Activated CD4-positive, alpha-beta T cell treated with anti-CD3 and anti-CD28 coated beads, Interleukin-2, Interleukin-6, amounts not matched to agents 100 ng/mL and 50 ng/mL, durations not matched to agents 16 hours and 8 hours (primary cell): Measurements from ENCODE around the gene PRMT7.

Experiments used
- DNase-seq: peaks from one replicate; pipeline ENCODE4 v3.0.0-alpha.2; 2020

Gene PRMT7, protein sequence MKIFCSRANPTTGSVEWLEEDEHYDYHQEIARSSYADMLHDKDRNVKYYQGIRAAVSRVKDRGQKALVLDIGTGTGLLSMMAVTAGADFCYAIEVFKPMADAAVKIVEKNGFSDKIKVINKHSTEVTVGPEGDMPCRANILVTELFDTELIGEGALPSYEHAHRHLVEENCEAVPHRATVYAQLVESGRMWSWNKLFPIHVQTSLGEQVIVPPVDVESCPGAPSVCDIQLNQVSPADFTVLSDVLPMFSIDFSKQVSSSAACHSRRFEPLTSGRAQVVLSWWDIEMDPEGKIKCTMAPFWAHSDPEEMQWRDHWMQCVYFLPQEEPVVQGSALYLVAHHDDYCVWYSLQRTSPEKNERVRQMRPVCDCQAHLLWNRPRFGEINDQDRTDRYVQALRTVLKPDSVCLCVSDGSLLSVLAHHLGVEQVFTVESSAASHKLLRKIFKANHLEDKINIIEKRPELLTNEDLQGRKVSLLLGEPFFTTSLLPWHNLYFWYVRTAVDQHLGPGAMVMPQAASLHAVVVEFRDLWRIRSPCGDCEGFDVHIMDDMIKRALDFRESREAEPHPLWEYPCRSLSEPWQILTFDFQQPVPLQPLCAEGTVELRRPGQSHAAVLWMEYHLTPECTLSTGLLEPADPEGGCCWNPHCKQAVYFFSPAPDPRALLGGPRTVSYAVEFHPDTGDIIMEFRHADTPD

DNA sequence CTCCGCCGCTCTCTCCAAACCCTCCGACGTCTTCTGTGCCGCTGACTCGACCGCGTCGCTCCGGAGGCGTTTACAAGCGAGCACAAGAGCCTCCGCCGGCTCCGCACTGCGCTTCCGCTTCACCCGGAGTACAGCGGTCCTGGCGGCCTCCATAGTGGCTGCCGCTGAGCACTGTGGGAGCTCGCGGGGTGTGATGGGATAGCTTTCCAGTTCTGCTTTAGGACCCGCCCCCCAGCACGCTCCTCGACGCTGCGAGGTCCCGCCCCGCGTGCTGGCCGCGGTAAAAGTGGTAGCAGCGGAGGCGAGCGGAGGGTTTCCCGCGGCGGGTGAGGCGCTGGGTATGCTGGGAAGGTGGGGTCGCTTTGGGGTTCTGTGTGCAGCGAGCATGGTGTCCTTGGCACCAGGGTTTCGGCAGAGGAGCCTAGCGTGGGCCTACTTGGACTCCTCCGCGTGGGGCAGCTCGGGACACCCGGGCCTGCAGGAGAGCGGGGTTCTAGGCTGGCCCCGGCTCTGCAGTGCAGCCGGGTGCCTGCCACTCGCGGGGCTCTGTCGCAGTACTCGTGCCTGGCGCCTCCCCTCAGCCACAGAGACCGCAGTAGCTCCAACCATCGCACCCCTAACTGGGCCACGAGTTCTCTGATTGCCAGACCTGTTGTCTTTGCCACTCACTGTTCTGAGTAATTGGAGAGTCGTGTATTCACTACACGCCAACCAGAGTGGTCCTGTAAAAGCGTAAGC is at the start of gene PRMT7, which contains the start of gene SLC7A6OS:
TSS of gene PRMT7 (plus strand) at position 246 of the 738 bp plus-strand sequence. CDS start 4,961 bp downstream, outside the sequence.
TSS of gene SLC7A6OS (minus strand) at position 173 of the 738 bp plus-strand sequence. CDS start at position 153, 20 bp downstream.
- DNase-seq = peak; percentile 95

DNA sequence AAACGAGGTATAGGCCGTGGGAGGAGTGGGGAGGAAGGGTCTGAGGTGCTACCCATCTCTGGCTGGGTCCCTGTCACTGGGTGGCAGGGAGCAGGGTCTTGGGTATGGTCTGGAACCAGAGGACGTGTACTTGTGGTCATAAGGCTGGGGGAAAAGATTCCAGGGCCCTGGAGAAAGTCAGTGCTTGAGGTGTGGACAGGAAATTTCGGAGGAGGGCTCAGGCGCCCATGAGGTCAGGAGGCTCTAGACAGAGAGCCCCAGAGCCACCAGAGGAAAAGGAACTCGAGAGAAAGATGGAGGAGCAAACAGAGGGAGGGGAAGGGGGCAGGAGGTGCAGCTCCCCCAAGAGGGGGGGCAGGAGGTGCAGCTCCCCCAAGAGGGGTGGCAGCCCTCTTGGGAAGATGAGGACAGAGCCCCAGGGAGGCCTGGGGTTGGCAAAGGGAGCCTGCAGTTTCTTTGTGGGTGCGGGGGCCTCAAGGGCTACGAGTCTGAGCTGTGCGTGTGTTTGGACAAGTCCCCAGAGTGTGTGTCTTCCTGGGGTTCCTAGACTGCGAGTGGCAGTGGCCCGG is 47.2 kb upstream of the PRMT7 start:
- no peak for DNase-seq

DNA sequence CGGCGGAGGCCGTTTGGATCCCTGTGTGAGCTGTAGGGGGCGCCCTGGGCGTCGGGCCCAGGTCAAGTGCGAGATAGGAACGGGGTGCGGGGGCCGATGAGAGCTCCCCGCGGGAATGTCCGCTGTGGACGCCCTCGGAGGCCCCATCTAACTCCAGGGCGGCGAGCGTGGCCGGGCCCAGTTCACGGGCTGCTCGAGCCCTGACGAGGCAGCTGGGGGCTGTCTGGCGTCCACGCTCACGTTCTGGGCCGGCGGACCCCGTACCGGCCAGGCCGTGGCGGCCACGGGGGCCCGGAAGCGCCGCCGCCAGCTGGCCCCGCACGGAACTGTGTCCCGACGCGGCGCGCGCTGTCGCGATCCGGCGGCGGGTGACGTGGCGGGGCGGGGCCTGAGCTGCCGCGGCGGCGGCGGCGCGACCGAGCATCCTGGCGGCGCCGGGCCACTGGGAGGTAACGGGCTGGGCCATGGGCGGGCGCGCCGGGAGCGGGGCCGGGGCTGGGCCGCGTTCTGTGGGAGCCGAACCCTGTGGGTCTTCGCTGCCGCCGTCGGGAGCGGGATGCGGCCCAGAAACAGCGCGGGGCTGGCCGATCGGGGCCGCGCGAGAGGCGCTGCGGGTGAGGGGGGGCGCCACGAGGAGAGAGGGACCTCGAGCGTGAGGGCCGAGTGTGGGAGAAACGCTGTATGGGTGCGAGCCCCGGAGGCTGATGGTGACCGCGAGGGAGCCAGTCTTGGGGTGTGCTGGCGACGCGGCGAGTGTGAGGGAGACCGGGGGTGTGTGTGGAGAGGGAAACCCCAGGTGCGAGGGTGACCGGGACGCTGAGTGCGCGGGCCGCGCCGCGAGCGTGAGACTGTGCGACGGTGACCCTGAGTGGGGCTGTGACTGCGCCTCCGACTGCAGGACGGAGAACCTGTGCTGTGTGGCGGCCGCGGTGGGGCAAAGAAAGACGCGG is 46.4 kb upstream of the PRMT7 start, which contains the start of gene SLC7A6:
TSS of gene SLC7A6 (plus strand) at position 399 of the 950 bp plus-strand sequence. CDS start 10,201 bp downstream, outside the sequence.
- DNase-seq = peak; percentile 91

DNA sequence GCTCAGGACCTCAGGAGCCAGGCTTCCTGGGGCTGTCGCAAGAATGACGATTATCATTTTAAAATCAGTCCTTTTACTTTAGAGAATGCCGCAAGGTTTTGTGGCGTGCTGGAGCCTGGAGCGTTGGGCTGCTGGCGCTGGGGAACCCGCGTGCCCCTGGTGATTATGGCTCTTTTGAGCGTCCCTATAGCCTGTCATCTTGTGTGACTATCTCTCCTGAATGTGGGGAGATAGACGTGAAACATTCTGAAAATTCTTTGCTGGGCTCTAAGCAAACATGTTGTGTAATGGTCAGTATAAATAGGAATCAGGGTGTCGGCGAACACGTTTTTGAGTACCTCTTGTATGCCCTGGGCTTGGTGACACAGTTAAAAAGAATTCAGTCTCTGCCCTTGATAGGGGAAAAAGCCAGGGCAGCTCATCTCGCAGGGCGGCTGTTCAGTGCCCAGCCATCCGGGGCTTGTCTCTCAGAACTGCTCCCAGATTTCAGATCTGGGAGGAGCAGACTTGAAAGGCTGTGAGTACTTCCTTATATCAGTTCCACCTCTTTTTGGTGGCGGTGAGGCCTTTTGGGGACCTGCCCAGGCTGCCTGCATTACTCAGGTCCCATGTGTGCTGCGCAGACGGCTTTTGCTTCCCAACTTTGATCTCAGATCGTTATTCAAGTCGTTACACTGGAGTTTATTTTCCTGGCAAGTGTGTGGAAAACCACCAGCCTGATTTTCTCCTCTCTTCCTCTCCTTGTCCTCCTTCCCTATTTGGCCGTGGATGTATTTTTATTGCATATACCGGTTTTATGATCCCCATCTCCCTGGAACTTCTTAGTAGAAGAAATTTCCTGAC is 45.5 kb upstream of the PRMT7 start:
- DNase-seq = peak; percentile 65

- no peak for DNase-seq
These were observed 43.0 kb upstream of the PRMT7 start for GRCh38 chr16:68267612-68268405.

DNA sequence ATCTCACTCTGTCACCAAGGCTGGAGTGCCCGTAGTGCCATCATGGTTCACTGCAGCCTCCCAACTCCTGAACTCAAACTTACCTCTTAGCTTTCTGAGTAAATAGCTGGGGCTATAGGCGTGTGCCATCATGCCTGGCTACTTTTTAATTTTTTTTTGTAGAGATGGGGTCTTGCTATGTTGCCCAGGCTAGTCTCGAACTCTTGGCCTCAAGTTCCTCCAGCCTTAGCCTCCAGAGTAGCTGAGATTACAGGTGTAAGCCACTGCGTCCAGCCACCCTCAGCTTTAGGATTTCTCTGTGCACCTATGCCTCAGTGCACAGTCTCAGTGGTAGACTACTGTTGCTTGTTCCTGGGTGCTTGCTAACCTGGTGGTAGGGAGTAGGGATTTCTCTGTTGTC is 41.0 kb upstream of the PRMT7 start:
- DNase-seq = no peak

DNA sequence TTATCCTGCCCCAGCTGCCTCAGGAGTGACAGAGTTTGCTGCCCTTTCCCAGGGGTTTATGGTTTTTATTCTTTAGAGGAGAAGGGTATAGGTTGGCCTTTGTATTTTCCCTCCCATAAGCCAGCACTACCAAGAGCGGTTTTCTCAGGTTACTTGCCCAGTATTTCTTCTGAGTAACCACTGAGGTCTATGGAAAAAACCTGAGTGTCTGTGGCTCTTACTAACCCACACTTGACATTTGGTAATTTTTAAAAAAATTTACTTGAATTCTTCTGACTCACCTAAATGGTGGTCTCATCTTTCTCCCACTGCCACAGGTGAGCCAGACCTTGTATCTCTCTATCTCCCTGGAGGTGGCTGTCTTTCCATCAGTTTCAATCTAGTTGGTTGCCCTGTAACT is 40.5 kb upstream of the PRMT7 start:
- no peak for DNase-seq

DNA sequence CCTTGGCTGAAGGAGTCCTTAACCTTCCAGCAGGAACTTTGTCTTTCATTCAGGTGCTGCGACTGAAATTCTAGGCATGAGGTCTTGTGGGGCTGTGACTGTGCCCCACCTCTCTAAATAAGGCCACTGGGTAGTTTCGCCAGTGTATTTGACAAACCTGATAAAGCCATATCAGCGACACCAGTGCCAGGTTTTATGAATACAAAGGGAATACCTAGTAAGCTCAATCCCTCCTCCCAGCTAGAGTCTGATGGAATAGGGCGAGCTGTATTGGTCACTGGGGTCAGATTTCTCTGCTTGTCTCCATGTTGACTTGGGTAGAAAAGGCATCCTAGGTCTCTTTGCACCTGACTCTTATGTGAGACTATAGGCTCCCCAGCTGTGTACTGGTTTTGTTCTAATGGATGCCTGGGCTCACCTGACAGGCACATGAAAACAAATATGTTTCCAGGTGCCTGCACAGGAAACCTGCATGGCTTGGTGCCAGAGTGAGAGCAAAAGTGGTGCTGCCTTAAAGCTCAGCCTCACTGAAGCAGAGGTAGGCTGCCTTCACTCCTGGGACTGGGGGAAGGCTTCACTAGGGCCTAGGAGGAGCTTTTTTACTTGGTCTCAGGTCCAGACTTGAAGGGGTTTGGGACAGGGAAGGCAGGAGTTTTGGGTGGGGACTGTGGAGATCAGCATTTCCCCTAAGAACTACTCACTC is 38.2 kb upstream of the PRMT7 start:
- DNase-seq = no peak

GRCh38 chr16:68273459-68273858 is 37.4 kb upstream of the PRMT7 start:
- no peak for DNase-seq

GRCh38 chr16:68273896-68274295 is 36.9 kb upstream of the PRMT7 start:
- no peak for DNase-seq

DNA sequence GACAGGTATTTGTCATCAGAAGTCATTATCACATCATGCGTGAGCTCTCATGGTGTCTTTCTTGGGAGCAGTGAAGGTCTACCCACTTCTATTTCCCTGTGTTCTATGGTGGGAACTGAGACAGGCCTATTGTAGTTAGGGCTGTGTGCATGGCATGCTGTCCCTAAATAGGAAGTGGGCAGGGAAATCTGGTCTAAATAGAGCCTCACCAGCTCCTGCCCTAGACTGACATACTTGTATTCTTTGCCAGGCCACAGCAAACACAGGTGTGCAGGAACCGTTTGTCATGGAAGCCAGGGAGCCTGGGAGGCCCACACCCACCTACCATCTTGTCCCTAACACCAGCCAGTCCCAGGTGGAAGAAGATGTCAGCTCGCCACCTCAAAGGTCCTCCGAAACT is 36.4 kb upstream of the PRMT7 start:
- DNase-seq = no peak

GRCh38 chr16:68275611-68276191 is 35.1 kb upstream of the PRMT7 start:
- peak; percentile 68 for DNase-seq

GRCh38 chr16:68276223-68276622 is 34.6 kb upstream of the PRMT7 start:
- DNase-seq = no peak

GRCh38 chr16:68279726-68280558 is 30.9 kb upstream of the PRMT7 start:
- DNase-seq = no peak

DNA sequence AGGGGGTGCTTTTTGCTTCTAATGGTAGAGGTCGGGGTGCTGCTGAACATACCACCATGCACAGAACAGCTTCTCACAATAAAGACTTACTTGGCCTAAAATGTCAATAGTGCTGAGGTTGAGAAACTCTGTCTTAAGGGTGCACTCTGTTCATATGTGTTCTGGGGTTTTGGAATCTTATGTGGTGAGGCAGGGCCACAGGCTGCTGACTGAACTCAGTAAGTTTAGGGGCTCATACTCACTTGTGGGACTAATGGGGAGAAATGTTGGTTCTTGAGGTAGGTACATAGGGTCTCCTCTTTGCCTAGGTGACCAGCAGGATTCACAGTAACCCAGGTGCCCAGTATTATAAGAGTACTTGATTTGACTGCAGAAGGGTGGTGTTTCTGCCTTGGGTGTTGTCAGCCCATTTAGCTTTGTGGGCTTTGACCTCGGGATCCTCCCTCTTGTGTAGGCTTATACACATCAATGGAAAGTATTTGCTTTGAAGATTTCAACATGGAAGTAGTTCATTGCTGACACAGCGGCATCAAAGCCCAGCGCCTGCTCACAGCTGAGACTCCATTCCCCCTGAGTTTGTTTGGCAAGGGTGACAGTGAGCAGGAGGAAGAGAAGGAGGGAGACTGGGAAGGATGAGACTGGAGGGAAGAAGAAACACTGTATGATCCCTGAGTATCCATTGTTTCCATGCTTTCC is 29.3 kb upstream of the PRMT7 start:
- DNase-seq = no peak

GRCh38 chr16:68282064-68282452 is 28.8 kb upstream of the PRMT7 start:
- no peak for DNase-seq

GRCh38 chr16:68283346-68283745 is 27.5 kb upstream of the PRMT7 start:
- no peak for DNase-seq
